T47D (cell line): Measurements from ENCODE around the gene SHC1.

Experiments
- DNase-seq, 2 experiments: peaks; one replicate each; pipeline versions ENCODE4 v3.0.0 to v3.0.0-alpha.2; 2011 to 2012; ENCODE audit warnings: low read depth in 1 of 2, low spot score in 1 of 2
- JUND ChIP-seq: IDR thresholded peaks from 2 replicates; pipeline ENCODE4 v1.6.1; 2012; ENCODE audit warnings: low read depth
- in situ Hi-C: cut with HindIII; loops from 2 replicates; pipeline ENCODE4 v1.10.0; 2016; ENCODE audit warnings: low sequenced_read_pairs, low pct_unique_long_range_greater_than_20kb

The SHC1 gene

DNA sequence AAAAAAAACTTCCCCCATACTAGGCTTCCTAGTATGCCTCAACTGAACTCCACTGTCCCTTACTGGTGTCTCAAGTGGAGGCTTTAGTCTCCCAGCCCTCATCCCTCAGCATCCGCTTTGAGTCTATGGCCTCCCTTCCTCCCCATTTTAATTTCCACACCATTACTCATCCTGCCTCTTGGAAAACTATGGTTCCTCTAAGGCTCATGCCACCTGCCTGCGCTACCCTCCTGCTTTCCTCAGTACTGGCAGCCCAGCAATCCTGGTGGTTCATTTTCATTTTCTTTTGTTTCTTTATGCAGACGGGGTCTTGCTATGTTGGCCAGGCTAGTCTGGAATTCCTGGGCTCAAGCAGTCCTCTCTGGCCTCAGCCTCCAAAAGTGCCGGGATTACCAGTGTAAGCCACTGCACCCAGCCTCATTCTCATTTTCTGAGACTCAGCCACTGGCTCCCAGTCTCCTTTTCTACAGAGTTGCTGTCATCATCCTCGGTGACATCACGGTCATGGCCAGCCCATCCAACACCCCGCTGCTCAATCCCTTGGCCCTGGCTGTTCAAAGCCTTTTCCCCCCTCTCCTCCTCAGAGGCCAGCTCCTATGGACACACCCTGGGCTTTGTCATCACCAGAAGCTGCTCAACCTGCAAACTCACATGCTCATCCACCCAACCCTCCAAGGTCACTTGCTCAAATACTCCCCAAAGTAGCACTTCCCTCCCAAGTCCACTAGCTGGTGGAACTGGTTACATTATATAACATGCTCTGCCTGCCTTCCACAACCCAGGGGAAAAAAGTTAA lies 31.7 kb downstream of the SHC1 start:
- in situ Hi-C loops: no loop called here

DNA sequence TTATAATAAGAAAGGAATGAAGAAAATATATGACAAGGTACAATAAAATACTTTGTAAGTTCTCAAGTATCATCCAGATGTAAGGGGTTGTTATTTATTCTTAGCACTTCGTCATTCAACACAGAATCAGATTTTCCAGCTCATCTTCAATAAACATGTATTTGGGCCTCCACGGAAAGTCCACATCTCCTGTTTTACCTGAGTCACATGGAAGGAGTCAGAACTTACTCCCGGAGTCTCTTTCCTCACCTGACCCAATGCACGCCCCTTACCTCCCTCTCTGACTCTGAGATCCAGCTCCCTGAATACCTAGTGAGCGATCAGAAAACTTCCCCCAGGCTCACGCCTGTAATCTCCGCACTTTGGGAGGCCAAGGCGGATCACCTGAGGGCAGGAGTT lies 32.6 kb downstream of the SHC1 start:
- in situ Hi-C loops: no loop called here
- TF ChIP-seq JUND: no peak
- DNase-seq: no peak

More for the DNA sequence above, 31.7 kb downstream of the SHC1 start:
- TF ChIP-seq JUND: no peak
- peak in 1 of 2 experiments; percentile 86 for DNase-seq

DNA sequence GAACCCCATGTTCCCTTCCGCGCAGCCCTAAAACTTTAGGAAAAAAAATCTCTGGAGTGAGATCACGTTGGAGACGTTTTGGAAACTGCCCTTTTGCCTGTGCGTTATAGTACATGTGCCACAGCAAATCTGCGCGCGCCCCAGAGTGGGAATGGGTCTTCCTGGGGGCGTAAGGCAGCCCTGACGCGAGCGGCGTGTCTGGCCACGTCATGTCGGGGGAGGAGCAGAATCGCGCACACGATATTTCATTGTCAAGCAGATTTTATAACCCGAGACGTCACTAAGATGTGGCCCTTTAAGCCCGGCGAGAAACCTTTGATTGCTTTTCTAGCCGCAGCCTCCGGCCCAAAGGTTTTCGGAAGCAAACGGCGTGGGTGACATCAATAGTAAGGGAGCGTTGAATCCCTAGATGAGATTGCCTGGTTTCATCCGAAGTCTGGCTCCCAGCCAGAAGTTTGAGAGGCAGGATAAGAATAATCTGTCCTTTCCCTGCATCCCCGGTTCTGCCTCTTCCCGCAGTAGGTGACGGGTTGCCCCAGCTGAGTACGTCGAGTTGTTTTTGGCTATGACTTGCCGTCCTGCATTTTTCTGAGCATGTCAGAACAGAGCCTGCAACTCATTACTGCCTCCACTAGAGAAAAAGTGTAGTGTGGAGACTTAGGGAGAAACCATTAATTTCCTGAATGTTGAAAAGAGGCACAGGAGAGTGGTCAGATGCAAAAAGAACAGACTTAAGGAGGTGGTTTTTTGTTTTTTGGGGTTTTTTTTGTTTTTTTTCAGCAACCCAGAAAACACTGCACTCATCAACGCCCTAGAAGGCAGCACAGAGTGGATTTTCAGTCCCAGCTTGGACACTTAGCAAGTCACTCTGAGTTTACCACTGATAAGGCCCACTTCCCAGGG lies 33.2 kb downstream of the SHC1 start:
- in situ Hi-C loops: no loop called here
- peak; percentile 85 to 99 for DNase-seq
- no peak for TF ChIP-seq JUND

DNA sequence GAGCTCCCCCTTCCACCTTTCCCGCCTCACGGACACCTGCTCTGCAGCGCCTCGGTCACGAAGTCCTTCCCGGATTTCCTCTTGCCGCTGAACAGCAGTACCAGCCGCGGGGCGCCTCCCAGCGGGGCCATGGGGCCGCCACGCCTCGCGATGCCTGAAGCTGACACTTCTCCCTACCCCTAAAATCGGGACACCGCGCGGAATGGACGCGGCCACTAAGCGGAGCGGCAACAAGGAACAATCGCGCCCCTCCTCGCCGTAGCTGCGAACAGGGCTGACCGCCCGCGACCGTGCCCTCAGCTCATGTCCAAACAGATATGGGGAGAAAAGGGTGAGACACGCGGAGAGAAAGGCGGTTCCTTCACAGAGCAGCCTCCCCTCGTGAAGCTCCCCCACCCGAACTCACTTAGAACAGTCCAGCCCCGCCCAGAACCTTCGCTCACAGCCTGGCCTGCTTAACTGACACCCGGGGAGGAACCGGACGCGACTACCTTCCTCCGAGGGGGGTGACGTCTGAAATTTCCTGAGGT lies 33.9 kb downstream of the SHC1 start, which contains the start of gene PMVK:
Gene PMVK (minus strand): TSS at position 165 of the 530 bp plus-strand sequence. CDS start 34 bp downstream, at position 131.
- no peak for TF ChIP-seq JUND

DNA sequence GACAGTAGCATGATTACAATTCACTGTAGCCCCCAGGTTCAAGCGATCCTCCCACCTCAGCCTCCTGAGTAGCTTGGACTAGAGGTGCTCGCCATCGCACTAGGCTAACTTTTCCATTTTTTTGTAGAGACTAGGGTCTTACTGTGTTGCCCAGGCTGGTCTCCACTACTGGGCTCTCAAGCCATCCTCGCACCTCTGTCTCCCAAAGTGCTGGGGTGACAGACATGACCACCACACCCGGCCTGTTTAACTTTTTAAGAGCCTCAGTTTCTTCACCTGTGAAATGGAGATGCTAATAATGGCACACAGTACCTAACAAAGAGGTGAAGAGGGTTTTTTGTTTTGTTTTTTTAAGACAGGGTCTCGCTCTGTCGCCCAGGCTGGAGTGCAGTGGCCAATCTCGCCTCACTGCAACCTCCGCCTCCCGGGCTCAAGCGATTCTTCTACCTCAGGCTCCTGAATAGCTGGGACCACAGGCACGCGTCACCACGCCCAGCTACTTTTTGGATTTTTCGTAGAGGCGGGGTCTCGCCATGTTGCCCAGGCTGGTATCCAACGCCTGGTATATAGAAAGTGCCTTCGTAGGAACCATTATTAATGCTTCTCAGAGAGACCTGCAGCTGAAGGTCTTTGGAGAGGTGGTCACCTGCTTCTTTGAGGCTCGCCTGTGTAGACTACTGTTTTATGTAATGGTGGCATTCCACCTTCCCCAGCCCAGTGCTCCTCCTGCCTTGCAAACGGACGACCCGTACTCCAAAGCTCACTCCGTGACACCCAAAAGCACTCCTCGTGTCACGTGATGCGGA lies 34.6 kb downstream of the SHC1 start:
- no peak; the same call in 1 of the 2 replicates for TF ChIP-seq JUND
- in situ Hi-C loops: no loop called here
- no peak for DNase-seq

More for the DNA sequence above, 33.9 kb downstream of the SHC1 start, which contains the start of gene PMVK:
- in situ Hi-C loops: no loop called here
- peak; percentile 96 to 99 for DNase-seq

DNA sequence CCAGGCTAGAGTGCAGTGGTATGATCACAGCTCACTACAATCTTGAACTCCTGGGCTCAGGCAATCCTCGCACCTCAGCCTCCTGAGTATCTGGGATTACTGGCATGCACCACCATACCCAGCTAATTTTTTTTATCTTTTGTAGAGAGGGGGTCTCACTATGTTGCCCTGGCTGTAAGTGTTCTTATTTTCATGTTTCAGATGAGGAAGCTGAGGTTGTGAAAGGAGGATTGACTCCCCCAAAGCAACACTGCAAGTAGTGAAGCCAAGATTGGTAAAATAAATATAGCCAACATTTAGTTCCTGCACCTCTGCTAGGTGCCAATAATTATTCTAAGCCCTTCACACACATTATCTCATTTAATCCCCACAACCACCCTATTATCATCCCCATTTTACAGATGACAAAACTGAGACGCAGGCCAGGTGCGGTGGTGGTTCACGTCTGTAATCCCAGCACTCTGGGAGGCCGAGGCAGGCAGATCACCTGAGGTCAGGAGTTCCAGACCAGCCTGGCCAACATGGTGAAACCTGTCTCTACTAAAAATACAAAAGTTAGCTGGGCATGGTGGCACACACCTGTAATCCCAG lies 36.1 kb downstream of the SHC1 start:
- DNase-seq: no peak
- TF ChIP-seq JUND: no peak
- in situ Hi-C loops: no loop called here

DNA sequence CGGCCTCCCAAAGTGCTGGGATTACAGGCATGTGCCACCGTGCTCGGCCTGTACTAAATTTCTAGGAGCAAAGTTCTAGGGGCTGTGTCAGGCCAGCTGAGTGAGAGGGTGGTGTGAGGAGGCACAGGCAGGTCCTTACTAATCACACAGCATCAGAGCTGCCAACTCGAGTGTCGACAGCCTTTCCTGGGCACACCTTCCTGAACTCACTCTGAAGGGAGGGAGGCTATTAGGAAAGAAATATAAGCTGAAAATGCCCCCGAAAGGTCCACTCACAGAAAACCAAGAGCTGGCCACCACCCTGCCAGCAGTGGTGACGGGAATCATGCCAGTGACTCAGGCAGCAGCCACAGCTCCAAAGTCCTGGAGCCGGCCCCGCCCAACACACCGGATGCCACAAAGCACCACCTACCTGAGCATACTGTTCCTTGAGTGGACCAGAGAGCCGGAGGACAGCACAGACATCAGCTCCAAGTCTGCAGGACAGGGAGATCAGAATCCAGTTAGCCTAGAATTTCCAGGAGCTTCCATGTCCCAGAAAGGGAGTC lies 38.5 kb downstream of the SHC1 start:
- DNase-seq: peak; percentile 44 to 90
- TF ChIP-seq JUND: no peak
- in situ Hi-C loops: no loop called here

DNA sequence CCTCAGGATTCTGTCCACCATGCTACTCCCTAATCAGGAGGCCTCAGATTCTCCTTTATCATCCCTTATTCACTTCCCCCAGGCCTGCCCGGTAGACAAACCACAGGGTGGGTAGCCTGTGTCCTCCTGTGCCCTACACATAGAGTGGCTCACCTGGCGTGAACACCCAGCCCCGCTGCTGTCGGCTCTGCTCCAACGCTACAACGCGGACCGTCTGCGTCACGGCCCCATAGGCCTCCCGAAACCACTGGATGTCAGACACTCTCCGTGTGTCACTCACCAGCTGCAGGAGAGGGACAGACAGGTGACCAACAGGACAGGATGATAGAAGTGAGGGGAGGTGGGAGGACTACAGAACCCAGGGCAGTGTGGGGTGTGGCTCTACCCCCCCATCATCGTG lies 44.3 kb downstream of the SHC1 start:
- no peak for DNase-seq
- TF ChIP-seq JUND: no peak
- in situ Hi-C loops: no loop called here

DNA sequence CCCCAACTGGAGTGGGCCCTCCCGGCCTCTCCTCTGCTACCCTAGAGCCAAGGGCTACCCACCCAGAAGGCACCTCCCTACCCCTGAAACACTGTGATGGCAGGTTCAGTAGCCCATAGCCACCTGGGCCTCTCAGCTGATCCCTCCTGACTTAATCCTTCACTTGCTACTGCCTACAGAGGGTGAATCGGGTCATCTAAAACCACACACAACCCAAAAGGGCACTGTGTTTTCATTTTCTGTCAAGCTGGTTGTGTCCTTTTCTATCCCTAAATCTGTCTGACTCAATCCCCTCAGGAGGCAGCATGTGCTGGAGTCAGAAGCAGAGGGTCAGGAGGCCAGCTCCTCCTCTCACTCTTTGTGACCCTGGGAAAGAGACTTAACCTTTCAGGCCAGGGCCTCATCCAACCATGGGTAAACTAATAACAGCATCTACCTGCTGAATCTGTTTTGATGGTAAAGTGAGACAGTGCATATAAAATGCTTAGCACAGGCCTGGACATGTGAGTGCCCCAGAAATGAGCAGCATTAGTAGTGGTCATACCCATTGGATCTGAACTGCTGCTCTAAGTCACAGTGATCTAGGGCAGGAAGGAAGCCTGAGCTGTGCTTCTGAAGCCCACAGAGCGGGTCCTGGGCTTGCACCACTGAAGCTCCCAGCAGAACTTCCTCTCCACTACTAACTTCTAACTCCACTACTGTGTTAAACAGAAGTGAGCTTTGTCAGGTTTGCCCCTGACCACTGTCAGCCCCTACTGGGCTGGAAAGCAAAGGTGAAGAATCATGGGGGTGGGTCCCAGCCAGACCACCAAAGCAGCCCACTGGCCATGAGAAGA lies 45.0 kb downstream of the SHC1 start:
- TF ChIP-seq JUND: no peak
- DNase-seq: no peak
- in situ Hi-C loops: no loop called here

DNA sequence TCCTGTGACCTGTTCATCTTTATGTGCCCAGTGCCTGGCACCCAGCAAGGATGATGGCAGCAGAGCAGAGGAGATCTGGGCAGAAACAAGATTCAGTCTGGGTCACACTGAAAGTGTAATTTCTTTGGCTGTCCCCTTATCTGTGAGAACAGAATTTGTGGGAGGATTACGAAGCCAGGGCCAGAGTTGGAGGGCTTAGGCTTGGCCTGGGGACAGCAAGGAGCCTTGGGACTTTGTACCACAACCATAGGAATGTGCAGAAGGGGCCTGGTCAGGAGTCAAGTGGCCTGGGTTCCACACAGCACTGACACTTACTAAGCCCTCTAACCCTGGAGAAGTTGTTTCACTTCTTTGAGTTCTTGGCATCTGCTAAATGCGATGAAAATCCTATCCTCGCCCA lies 46.9 kb downstream of the SHC1 start:
- no peak for DNase-seq
- TF ChIP-seq JUND: no peak
- in situ Hi-C loops: no loop called here

DNA sequence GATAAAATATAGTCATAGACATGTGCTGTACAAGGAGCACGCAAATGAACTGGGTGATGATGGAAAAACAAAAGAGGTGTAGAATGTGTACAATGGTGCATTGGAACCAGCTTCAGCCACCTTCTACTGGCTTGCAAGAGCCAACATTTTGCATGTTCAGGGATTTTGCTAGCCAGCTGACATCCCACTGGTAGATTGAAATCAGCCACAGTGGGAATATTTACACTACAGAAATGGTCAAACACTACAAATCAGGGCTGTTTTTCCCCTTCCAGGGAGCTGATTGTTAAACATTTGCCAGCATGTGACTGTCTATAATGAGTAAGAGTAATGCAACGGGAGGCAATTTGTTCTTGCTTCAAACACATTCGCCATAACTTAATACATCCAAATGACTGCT lies 57.3 kb downstream of the SHC1 start:
- no peak for TF ChIP-seq JUND
- in situ Hi-C loops: no loop called here
- no peak for DNase-seq
